Breast epithelium (tissue), 4 donors: ENCODE data around the gene SLC30A1. TPM values are rescaled to one million over a fixed set of nuclear protein-coding genes. Genes with fewer than 3 reads are reported as not detected.

Experiments used
- DNase-seq, 2 donors: peaks; one replicate each; pipeline ENCODE4 v3.0.0-alpha.2; 2019; ENCODE audit warnings: low spot score in 2 of 2
- H3K27ac ChIP-seq, 2 donors: fragments of 200-600 bp; sonication (generic) in 1 of 2; one replicate each; pipeline ENCODE4 v1.5.1; 2016 to 2019; ENCODE audit warnings: mild to moderate bottlenecking in 1 of 2
- H3K27me3 ChIP-seq, 2 donors: fragments of 200-600 bp; sonication (generic) in 1 of 2; one replicate each; pipeline versions ENCODE4 v1.5.1 to v1.6.0; 2017 to 2019; ENCODE audit warnings: control low read depth in 1 of 2, mild to moderate bottlenecking in 1 of 2
- H3K36me3 ChIP-seq: fragments of 200-600 bp; one replicate; pipeline ENCODE4 v1.5.1; 2019
- H3K4me1 ChIP-seq, 2 donors: fragments of 200-600 bp; sonication (generic); one replicate each; pipeline ENCODE4 v1.5.1; 2016 to 2019; ENCODE audit warnings: control low read depth in 1 of 2
- H3K4me3 ChIP-seq, 3 donors: fragments of 200-600 bp; sonication (generic); 1 replicate in 2 of 3; 2 replicates in 1 of 3; pipeline ENCODE4 v1.5.1; 2016 to 2019; ENCODE audit warnings: mild to moderate bottlenecking in 3 of 3, moderate library complexity in 2 of 3
- H3K9me3 ChIP-seq, 2 donors: fragments of 200-600 bp; sonication (generic) in 1 of 2; one replicate each; pipeline ENCODE4 v1.5.1; 2016 to 2019; ENCODE audit warnings: control low read depth in 1 of 2
- CTCF ChIP-seq, 3 donors: fragments of 450-650 bp; IDR thresholded peaks; one replicate each; pipeline ENCODE4 v1.5.1; 2016 to 2017; ENCODE audit warnings: antibody characterized with exemption in 3 of 3, mild to moderate bottlenecking in 3 of 3, moderate library complexity in 3 of 3
- POLR2A ChIP-seq: fragments of 450-650 bp; IDR thresholded peaks from one replicate; pipeline ENCODE4 v1.6.1; 2016; ENCODE audit warnings: antibody characterized with exemption, mild to moderate bottlenecking, moderate library complexity
- POLR2AphosphoS5 ChIP-seq, 3 donors: sonication (generic); formaldehyde crosslinking; IDR thresholded peaks; one replicate each; pipeline ENCODE4 v1.6.1; 2017; ENCODE audit warnings: antibody characterized with exemption in 3 of 3
- intact Hi-C: fragments of 100-400 bp; cut with DNase I; formaldehyde crosslinking; loops from one replicate; pipeline ENCODE4 v1.15.1; 2023; ENCODE audit warnings: low total_unique reads
- total RNA-seq, 3 donors: library from RNA; depleted of rRNA; stranded (reverse); fragments of >200 nt; gene quantifications; one replicate each; pipeline ENCODE4 v1.1.0, GENCODE V29; 2016

SLC30A1 gene
- total RNA-seq, 3 donors from 2014 or later: 16.1 to 21.2 (median 16.3) TPM

GRCh38 chr1:211623515-211623914 is 44.6 kb upstream of the SLC30A1 start:
- no peak for DNase-seq
- no peaks in the 10 kb centered on the region for H3K4me1 ChIP-seq
- no peaks in the 10 kb centered on the region for H3K36me3 ChIP-seq
- no peaks in the 10 kb centered on the region for H3K9me3 ChIP-seq
- no peak overlapping the region for H3K27ac ChIP-seq
- no peaks in the 10 kb centered on the region for H3K27me3 ChIP-seq
- TF ChIP-seq CTCF (IDR thresholded peaks at IDR 0.05) (no peak), POLR2AphosphoS5 (IDR thresholded peaks at IDR 0.05) (no peak), POLR2A (no peak)
- no peak overlapping the region for H3K4me3 ChIP-seq
- intact Hi-C loops: no loop called here

- Histone ChIP-seq H3K36me3 (no peaks in the 10 kb centered on the region), H3K9me3 (no peaks in the 10 kb centered on the region), H3K27ac (peak overlapping the region in 1 of 2 donors; percentile 21), H3K4me1 (peaks cover 0 to 3% of the 10 kb centered on the region in 2 donors), H3K27me3 (no peaks in the 10 kb centered on the region), H3K4me3 (no peak overlapping the region)
- TF ChIP-seq CTCF (IDR thresholded peaks at IDR 0.05) (no peak), POLR2A (no peak), POLR2AphosphoS5 (IDR thresholded peaks at IDR 0.05) (no peak)
- no peak for DNase-seq
- intact Hi-C loops: no loop called here
Observed at GRCh38 chr1:211621447-211622198, 42.7 kb upstream of the SLC30A1 start.

- Histone ChIP-seq H3K9me3 (no peaks in the 10 kb centered on the region), H3K36me3 (no peaks in the 10 kb centered on the region), H3K4me1 (peaks cover 0 to 8% of the 10 kb centered on the region in 2 donors), H3K27me3 (no peaks in the 10 kb centered on the region), H3K4me3 (no peak overlapping the region), H3K27ac (no peak overlapping the region)
- TF ChIP-seq CTCF (IDR thresholded peaks at IDR 0.05) (no peak), POLR2A (no peak), POLR2AphosphoS5 (IDR thresholded peaks at IDR 0.05) (no peak)
- intact Hi-C loops: no loop called here
- DNase-seq: no peak
Observed at GRCh38 chr1:211620097-211620496, 41.1 kb upstream of the SLC30A1 start.

GRCh38 chr1:211619033-211619996 is 40.4 kb upstream of the SLC30A1 start:
- no peak overlapping the region for H3K27ac ChIP-seq
- no peaks in the 10 kb centered on the region for H3K36me3 ChIP-seq
- H3K4me1 ChIP-seq: peaks cover 0 to 8% of the 10 kb centered on the region in 2 donors
- TF ChIP-seq POLR2A: no peak
- no peak for TF ChIP-seq CTCF (IDR thresholded peaks at IDR 0.05)
- TF ChIP-seq POLR2AphosphoS5 (IDR thresholded peaks at IDR 0.05): no peak
- intact Hi-C loops: no loop called here
- H3K4me3 ChIP-seq: no peak overlapping the region
- H3K27me3 ChIP-seq: no peaks in the 10 kb centered on the region
- no peaks in the 10 kb centered on the region for H3K9me3 ChIP-seq
- DNase-seq: no peak

- no peaks in the 10 kb centered on the region for H3K9me3 ChIP-seq
- intact Hi-C loops: no loop called here
- TF ChIP-seq CTCF (IDR thresholded peaks at IDR 0.05) (no peak), POLR2AphosphoS5 (IDR thresholded peaks at IDR 0.05) (no peak), POLR2A (no peak)
- no peaks in the 10 kb centered on the region for H3K36me3 ChIP-seq
- peak overlapping the region; percentile 62 to 80 for H3K27ac ChIP-seq
- no peak for DNase-seq
- no peak overlapping the region for H3K4me3 ChIP-seq
- peaks cover 0 to 8% of the 10 kb centered on the region in 2 donors for H3K4me1 ChIP-seq
- no peaks in the 10 kb centered on the region for H3K27me3 ChIP-seq
Observed at GRCh38 chr1:211616965-211617297, 38.0 kb upstream of the SLC30A1 start.
